ENCODE measurements around the gene CLMP.

Gene CLMP

DNA sequence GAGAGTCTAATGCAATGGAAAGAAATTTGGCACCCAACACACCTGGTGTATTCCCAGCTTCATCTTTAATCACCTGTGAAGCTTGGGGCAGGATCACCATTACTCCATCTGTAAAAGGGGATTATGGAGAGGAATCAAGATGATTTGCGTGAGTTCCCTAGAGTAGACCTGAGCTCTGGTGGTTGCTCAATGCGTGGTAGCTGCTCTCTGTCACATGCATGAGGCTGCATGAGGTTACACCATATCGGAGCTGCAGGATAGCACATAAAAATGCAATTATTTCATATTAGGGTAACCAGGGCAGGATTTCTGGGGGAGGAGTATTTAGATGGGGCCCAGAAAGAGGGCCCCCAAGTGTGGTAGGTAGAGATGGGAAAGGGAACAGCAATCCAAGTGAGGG is 35.3 kb upstream of the CLMP start:
- H3K4me3 ChIP-seq (ENCODE audit: low read length): no peak overlapping the region
- TF ChIP-seq CTCF (IDR thresholded peaks at IDR 0.05; ENCODE audit: insufficient read depth, low read depth, low read length, missing control alignments): no peak
- DNase-seq (ENCODE audit: low read depth): no peak

DNA sequence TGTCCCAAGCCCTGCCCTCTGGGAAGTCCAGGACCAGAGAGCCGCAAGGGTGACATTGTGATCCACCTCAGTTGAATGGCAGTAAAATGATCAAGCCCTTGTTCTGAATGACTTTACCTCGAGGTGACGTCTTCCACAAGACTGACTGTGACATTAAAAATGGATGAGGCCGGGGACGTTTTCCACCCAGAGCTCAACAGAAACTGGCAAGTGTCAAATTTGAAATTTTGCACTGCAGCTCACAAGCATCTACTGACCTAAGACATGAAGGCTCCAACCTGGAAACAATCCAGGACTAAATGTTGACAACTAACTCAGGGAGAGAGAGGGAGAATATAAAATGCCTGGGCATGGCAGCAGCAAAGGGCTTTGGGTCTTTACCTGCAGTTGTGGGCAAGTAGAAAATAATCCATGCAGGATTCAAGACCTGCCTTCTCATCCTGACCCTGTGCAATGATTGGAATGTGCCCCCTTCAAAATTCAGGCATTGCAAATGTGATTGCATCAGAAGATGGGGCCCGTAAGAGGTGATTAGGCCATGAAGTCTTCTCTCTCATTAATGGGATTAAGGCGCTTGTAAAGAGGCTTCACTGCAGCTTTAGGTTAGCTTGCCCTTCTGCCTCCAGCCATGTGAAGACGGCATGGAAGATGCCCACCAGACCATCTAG is 33.6 kb upstream of the CLMP start:
- DNase-seq (ENCODE audit: low read depth): no peak
- H3K4me3 ChIP-seq (ENCODE audit: low read length): no peak overlapping the region
- TF ChIP-seq CTCF (IDR thresholded peaks at IDR 0.05; ENCODE audit: insufficient read depth, low read depth, low read length, missing control alignments): no peak

DNA sequence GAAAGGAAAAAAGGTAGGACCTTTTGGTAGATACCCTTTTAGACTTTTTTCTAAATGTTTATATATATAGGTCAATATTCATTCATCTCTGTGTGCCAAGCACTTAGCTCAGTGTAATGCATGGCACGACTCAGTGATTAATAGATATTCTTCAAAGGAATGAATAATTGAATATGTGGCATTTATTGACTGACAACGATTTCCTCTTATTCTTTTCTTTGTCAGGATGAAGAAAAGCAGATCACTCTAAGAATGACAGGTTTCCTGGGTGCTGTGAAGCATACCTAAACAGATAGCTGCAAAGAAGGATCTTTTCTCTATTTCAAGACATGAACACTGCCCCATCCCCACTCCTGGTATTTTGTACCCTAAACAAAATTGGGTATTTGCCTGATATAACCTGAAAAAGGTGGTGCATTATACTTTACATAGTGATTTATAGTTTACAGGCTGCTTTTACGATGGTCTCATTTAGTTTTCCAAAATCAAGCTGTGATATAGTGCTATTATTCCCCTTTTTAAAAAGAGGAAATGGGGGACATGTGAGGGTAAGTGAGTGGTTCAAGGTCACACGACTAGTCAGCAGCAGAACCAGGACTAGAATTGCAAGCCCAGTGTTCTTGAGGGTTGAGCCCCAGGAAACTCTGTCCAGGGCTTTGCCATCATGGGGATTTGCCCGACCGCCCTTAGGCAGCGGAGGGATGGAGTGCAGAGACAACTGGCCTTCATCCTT is 32.9 kb upstream of the CLMP start:
- TF ChIP-seq CTCF (IDR thresholded peaks at IDR 0.05; ENCODE audit: insufficient read depth, low read depth, low read length, missing control alignments): no peak
- no peak for DNase-seq (ENCODE audit: low read depth)
- H3K4me3 ChIP-seq (ENCODE audit: low read length): no peak overlapping the region

DNA sequence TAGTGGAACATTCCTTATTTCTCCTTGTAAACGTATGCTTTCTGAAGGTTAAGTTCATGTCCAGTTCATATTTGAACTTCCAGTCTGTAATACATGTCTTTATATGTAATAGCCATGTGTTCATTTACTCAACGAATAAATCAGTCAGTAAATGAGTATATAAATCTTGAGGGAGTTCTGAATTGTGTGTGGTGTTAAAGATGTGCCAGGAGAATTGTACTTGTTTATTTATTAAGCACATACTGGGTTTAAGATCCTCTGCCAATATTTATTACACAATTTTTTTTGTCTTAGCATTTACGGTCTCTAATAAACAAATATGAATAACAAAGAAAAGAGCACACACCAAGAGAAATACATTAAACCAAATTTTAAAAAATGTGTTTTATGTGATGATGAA is 26.5 kb upstream of the CLMP start:
- no peak for TF ChIP-seq CTCF (IDR thresholded peaks at IDR 0.05; ENCODE audit: insufficient read depth, low read depth, low read length, missing control alignments)
- DNase-seq (ENCODE audit: low read depth): no peak
- H3K4me3 ChIP-seq (ENCODE audit: low read length): no peak overlapping the region

DNA sequence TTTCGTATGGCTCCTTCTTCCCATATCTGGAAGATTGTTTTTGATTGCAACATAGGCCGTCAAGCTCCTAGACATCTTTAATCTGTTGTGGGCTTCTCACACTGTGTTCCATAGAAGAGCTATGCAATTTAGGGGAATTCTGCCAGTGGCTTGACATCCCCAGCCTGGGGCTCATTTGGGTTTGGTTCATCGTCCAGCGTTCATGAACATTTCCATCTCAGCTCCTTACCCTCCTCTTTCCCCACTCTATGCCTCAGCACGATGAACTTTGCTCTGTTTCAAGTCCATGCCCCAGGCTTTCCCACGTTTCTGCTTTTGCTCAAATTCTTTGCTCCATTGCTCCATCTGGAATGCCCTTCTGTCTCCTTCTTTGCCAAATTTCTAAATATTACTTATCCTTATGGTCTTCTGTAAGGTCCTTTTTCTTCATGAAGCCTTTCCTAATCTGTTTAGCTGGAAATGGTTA is 26.1 kb upstream of the CLMP start:
- no peak for TF ChIP-seq CTCF (IDR thresholded peaks at IDR 0.05; ENCODE audit: insufficient read depth, low read depth, low read length, missing control alignments)
- no peak for DNase-seq (ENCODE audit: low read depth)
- no peak overlapping the region for H3K4me3 ChIP-seq (ENCODE audit: low read length)

DNA sequence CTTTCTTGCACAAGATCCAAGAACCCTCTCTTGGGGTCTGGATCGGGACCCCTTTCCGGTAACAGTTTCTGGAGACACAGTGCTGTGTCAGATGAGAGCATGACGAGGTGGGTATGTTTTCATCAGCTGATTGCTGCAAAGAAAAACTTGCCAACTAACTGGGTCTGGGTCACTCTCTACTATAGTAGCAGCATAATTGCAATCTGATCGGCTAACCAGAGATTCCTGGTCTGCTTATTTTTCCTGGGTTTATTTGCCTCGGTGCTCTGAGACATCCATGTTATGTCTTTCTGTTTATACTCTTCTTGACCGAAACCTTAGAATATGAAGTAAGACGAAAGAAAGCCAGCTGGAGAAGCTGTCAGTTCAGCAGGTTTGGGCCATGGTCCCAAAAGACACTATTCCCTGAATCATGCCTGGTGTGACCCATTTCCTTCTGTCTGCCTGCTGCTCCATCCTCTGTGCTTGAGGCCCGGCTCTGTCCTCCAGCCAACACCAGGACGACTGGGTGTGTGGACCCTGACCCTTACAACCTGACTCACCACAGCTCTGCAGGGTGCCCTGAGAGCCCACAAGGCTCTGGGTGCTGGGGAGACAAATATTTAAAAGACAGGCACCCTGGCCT is 24.1 kb upstream of the CLMP start:
- TF ChIP-seq CTCF (IDR thresholded peaks at IDR 0.05; ENCODE audit: insufficient read depth, low read depth, low read length, missing control alignments): no peak
- no peak overlapping the region for H3K4me3 ChIP-seq (ENCODE audit: low read length)

More for the DNA sequence above, 24.1 kb upstream of the CLMP start:
- DNase-seq (ENCODE audit: low read depth): no peak

All from epithelial cell of esophagus (primary cell).